Measurements from ENCODE around the gene CPEB3.
"Not testable (repeated sequence)": the region's sequence is repeated elsewhere in the genome, so short reads cannot be mapped to it uniquely, and the experiment has no call there.

CPEB3 gene

DNA sequence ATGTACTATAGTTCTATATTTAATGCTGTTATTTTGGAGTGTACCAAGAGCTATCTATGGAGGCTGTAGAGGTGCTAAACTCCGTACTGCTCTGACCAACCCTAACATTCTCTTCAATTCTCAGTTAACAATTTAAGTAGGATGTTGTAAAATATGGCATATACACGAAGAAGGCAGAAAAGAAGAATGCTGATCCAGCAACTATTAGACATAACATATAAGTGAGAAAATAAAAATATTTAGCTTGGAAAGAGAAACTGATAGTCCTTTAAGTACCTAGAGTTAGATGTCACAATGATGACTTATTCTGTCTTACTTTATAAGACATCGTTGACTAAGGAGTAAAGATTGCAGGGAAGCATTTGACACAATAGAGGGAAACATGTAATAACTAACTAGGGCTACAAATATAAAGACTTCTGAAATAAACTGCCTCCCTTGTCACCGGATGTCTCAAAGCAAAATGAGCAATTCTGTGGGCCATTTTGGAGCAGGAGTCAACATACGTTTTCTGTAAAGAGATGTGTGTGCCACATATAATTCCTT is 159.5 kb downstream of the CPEB3 start:
- no peak for DNase-seq

DNA sequence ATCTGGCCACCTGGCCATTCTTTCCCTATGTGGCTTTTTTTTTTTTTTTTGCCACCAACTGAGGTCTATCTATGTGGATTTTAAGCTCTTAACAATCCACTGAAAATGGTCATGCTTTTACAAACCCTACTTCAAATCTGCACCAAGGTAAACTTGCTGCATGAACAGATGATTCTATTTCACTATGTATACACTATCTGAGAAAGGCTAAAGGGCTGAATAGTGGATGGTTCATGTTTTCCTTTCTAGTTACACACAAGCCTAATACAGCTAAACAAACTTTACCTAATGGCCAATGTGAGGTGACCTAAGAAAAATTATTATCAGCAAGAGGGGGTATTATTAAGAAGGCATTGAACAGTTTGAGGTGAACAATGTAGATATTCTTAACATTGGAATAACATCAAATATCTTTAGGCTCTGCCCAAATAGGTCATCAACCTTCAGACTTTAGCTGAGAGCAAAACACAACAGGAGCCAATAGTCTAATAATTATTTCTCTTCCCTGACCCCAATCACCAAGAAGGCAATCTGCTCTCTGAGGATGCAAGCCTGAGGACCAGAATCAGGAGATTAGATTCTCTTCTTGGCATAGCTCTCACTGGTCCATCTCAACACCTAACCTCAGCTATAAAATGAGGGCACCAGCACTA is 160.1 kb downstream of the CPEB3 start:
- no peak for DNase-seq

DNA sequence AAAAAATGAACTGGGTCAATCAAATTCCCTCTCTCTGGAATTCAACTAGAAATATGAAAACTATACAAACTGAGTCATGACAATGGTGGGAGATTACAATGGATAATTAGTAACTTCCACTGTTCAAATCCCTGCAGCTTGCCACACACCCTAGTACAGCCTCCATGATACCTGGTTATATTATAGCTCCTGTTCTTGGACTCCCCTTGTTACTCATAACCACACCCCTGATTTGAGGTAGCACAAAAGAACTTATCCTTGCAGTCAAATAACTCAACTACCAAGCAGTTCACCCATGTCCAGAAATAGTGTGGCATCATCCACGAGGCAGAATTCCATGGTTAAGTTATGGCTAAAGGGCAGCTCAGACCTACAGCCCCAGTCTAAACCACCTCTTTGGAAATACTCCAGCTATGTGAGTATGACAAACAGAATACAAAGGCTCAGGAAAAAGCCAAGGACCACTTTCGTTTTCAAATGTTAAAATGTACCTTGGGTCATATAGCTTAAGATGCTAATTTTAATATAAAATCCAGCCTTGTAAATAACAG is 164.7 kb downstream of the CPEB3 start:
- DNase-seq: no peak

DNA sequence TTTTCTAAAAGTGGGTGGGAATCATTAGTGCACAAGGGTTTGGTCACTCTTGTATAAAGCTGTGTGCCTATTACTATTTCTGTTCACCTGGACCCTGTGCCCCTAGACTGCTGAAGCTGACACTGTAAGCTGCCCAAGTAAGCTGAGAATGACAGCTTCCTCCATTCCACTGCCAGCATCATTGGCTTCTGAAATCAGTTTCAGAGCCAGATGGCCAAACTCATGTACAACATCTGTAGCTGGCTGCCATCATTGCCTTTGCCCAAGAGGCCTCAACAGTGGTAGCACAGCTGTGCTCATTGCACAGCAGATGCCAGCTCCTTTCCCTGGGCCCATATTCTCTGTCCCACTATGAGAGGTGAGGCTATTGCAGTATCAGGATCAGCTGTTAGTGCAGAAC is 165.7 kb downstream of the CPEB3 start:
- DNase-seq: no peak

DNA sequence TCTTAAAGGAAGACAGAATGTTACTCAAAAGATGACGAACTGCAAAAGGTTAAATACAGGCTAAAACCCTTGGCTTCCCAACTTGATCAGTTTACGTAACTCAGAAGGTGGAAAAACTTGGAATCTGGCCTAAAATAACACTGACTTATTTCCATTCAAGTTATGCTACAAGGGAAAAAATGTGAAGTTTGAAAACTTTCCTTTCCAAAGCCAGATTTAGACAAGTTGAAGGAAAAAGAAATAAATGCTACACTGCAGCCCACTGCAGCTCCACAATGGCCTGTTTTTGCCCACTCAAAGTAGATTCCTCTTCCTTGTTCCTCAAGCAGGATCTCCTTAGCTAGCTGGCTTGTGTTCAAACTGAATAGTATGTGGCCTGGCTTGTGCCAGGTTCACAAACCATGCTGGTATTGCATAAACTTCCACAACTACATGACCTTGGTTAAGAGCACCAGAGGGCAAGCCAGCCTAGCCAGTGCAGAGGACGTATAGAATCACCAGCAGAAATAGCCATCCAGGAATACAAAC is 166.2 kb downstream of the CPEB3 start:
- no peak for DNase-seq

DNA sequence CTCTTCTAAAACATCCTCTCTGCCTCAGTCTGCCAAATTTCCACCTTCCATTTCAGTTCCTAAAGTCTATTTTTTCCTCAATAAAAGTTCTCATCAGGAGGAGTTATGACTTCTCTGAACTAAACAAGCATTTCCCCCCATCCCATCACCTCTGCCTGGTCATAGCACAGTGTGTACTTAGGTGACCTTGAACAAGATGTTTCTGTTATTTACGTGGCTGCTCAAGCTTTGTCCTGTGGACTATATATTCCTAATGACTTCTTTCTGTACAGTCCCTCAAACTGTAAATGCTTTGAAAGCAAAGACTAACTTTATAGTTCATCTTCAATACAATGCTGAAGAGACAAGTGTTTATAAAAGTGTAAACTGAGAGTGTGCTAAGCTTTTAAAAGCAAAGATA is 166.9 kb downstream of the CPEB3 start:
- no peak for DNase-seq

DNA sequence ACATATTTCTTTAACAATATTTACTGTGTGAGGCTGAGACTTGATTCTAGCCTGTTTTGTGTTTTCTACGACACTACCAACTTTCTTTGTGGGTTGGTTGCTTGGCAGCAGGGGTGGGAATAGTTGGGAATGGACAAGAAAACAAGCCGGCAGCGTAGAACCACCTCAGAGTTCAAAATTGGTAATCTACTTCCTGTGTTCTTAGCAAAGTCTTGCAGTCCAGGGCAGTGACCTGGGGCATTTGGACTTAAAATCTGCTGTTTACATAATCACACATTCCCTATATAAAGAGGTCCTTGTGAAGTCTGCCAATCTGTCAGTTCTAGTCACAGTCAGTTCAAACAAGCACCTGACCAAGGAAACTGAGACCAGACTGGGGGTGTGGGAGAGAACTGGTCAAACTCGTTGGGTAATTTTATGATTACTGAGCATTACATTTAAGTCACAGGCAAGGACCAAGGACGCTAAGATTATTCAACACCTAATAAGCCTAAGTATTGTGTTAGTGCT is 167.9 kb downstream of the CPEB3 start:
- no peak for DNase-seq

DNA sequence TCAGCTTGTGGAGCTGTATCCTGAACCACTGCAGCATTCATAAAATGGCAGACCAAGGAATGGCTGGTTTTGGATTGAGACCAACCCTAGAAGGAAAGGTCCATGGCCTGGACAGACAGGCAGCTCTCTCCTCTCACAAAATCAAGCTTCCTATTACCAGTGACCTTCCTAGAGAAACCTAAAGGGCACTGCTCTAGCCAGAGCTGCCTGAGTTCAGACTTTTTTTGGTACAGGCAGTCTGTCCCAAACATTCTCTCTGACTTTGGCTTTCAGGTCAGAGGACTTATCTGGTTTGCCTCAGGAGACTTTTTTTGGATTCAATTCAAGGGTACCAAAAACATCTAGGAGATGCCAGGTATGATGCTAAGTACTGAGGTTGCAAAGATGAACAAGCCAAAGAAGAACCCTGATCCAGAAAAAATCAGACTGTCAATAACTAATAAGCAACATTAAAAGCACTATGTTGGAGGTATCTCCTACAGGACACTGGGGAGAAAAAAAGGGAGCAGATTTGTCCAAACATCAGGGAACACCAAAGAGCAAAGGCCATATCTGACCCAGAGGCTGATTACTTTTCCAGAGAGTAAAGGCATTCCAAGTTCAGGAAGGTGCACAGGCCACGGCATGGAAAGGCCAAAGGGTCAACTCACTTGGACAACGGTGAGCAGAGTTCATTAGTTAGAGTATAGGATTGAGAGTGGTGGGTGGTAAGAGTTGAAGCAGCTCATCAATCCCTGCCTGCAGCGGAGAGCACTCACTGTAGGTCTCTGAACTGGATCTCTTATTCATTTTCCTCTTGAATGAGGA is 169.0 kb downstream of the CPEB3 start:
- no peak for DNase-seq

DNA sequence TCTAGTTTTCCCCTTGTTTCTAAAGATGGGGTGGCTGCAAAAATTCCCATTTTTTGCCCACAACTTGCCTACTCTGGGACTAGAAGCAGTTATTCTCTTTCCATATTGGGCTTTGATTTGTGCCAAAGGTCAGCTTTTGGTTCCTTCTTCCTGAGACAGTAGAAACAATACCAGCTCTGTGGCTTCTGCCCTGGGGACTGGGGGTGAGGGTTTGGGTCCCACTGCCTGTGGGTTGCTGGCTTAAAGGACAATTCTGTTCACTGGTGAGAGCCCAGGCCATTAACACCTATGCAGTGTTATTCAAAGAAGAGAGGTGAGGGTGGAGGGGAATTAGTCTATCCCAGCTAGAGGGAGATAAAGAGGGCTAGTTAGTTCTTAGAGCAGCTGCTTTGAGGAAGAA is 171.5 kb downstream of the CPEB3 start:
- no peak for DNase-seq

DNA sequence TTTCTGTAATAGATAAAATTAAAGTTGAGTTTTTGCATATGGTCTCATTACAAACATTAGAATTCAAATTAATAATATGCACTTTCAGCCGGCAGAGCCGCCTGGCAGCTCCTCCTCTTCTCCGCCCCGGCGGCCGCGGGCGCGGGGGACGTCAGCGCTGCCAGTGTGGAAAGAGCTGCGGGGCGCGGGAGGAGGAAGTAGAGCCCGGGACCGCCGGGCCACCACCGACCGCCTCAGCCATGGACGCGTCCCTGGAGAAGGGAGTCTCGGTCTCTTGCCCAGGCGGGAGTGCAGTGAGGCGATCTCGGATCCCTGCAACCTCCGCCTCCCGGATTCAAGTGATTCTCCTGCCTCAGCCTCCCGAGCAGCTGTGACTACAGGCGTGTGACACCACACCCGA is 176.0 kb downstream of the CPEB3 start:
- DNase-seq: not testable (repeated sequence)

DNA sequence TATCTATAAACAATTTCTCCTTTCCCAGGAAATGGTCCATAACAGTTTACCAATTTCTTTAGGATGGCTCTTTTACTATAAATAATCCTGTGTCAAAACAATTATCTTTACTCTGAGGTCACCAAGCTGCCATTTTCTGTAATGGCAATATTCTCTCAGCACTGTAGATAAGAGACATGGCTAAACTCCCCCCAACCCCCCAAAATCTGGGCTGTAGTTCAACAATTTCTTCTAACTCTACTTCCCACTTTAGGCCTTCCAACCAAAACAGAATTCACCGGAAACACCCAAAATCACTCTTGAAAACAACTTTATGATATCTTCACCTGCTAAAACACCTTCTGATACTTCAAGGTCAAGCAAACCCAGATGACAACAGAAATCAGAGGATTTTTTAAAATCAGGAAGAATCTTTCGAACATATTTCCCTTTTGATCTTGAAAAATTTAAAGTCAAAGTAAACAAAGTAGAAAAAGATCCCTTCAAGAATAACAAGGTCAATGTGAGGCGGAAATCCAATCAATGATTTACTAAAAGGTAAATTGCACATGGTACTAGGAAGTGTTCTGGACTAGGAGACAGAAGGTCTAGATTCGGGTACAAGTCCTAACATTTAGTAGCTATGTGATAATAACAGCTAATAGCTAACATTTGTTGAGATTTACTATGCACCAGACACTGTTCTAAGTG is 176.8 kb downstream of the CPEB3 start:
- no peak for DNase-seq

DNA sequence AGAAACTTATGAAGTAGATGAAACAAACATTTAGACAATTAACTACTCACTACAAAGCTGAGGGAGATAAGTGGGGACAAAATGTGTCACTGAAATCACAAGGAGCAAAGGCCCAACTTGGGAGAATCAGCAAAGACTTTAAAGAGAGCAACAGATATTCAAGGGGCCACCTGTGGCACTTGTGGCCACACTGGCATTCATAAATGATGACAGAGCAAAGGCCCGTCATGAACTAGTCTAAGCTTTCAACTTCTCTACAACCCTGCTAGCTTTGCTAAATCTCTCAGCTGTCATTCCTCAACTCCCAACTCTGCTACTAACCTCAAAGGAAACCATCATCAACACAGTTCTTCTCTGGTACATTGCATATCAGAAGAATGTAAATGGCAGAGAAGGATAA is 178.4 kb downstream of the CPEB3 start:
- no peak for DNase-seq

DNA sequence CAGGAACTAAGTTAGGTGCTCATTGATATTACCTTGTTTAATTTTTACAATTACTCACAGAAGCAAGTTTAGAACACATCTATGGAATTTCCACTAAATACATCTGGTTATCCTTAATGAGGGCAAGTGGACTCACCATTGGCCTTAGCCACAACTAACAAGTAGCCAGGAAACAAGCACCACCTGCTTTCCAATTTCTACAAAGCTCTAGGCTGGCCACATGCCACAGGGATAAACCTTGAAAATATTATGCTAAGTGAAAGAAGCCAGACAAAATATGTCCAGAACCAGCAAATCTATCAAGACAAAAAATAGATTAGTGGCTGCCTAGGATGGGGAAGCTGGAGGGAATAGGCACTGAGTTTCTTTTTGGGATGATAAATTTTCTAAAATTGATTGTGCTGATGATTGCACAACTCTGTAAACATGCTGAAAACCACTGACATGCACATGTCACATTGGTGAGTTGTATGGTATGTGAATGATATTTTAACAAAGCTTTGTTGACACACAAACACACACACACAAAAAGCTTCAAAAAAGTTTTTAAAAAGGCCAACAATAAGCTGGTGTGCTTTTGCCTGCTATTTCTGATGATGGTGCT is 179.4 kb downstream of the CPEB3 start:
- DNase-seq: no peak

DNA sequence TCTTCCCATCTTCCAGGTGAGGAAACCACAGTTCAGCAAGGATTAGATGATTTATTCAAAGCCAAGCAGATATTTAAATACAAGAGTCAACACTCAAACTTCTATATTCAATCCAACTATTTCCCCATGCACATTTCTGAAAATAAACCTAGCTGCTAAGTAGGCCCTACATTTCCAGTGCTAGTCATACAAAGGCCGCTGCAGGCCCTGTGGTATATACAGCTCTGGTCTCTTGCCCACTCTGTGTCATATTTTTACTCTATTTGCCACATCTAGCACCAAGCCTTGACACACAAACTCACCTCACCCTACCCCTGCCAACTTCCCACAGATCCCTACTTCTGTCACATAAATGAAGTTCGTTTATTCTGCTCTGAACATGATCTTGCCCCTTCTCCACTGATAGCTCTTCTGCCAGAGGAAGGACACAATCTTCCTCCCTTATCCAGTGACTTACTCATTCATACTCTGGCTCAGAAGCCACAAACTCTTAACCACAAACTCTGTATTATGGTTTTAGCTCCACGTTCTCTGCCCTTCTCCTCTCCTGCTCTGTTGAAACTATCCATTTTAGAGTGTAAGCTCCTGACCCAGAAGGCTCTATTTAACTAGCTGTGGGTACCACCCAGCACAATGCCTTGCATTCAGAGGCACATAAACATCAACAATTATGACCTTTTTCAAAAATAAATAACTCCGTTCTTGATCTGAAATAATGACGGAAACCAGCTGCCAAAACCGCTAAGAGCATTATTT is 180.7 kb downstream of the CPEB3 start:
- DNase-seq: no peak

DNA sequence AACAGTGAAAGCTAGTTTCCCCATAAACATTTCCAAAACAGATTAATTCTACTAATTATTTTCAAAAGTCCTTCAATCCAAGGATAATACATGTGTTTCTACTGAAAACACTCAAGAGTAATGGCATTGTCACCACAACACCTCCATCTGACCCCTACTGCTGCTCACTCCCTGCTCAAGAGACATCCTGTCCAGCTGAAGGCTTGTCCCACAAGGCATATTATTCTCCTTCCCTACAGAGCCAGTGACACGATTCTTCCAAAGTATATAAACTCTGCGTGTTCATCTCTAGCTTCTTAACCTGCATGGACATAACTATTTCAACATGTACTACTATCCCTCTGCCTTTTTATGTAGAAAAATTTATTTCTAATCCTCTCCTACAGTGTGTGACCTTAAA is 182.1 kb downstream of the CPEB3 start:
- DNase-seq: no peak

DNA sequence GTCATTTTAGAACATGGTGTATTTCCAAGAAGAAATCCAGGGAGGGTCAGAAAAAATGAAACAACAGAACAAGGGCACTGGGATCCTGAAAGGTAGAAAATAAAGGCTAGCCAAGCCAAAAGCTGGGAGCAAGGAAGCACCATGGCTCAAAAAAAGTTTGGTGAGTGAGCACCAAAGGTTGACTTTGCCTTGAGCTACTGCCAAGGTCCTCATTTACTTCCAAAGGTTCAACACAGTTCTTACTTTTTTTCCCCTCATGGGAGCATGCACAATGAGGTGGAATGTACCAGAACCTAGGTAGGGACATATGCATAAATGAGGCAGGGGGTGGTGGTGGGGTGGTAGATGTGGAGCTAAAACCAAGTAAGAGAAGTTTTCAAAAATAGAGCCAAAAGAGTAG is 182.8 kb downstream of the CPEB3 start:
- DNase-seq: no peak

DNA sequence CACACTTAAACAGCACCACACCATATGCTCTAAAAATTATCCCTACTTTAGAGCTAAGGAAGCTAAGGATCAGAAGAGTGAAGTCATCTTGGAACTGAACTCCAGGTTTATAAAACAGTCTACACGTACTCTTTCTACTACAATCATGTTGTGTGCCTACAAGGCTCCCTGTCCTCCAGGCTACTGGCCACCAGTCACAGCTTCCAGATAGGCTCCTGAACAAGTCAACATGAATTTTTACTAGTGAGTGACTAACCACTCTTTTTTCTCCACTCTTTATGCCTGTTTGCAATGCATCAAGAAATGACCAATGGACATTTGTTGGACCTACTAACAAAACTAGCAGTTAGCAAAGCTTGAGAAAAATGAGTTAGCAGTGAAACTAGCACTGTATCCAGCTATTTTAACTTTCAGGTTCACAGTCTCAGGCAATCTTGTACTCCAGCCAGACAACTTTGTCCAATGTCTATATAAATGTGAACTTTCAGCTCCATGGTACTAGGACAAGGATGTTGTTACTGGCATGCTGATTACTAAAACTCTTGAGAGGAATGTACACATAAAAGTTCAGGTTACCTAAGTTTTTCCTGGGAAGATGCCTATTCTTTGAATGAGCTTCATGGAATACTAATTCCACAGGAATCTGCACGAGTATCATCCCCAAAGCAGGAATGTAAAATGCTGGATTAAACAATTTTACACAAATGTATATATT is 187.3 kb downstream of the CPEB3 start:
- no peak for DNase-seq

DNA sequence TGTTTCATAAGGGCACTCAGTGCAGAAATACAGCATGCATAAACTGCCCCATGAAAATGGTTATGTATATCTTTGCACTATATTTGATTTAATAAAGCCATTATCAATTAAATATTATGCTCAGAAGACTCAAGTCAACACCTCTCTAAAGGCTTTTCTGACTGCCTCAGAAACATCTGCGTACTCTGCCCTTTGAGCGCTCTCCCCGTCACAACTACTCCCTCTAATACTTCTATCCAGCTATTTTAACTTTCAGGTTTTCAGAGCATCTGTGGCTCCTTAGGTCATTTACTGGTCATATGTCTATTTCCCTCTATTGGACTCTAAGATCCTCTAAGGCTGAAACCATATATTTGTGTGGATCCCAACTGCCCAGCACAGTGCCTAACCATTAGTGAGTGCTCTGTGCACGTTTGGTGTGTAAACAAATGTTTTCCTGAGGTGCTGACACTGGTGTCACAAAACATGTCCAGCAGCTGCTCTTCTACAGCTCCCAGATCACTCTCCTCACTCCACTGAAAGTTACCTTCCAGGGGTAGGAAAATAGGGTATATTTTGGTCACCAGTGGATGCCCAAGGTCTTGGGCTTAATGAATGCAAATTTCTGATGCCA is 188.2 kb downstream of the CPEB3 start:
- DNase-seq: no peak

DNA sequence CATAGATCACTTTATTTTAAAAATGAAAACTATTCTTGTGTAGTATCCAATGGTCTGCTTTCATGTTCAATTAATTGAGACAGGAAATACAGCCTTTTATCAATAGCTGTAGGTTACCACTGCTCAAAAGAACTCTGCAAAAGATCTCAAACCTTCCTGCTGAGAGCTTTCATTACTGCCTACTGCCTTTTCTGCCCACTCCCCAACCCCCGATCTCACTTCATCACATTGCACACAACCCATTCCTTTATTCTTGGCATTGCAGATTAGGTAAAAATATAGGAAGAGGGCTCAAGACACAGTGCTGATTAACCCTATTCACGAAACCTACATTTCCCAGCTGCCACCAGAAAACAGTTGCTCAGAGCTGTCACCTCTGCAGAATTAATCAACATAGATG is 195.9 kb downstream of the CPEB3 start:
- DNase-seq: no peak

DNA sequence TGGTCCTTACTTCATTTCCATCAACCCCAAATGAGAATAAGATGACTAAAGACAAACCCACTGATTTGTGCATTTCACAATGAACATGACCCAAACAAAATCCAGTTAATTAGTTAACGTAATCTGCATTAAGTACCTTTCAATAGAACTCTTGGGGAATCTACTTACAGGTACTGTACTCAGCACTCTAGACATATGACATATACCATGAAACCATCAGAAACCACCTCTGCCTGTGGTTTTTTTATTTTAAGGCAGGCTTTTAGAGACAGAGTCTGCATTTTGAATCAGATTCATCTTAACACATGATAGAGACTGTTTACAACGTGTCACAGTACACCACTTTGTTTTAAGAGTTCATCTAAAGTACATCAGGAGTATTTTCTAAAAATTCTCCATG is 198.9 kb downstream of the CPEB3 start:
- DNase-seq: no peak
